Liver (tissue), 9 donors: ENCODE results near the gene SARM1. TPM values are rescaled to one million over a fixed set of nuclear protein-coding genes. Genes with fewer than 3 reads are reported as not detected.

Experiments used
- DNase-seq: peaks from one replicate; pipeline ENCODE4 v3.0.0-alpha.2; 2017; ENCODE audit warnings: low spot score
- H3K27ac ChIP-seq, 2 donors: one replicate each; pipeline ENCODE4 v1.7.0; 2013; ENCODE audit warnings: inconsistent platforms in 2 of 2, low read length in 2 of 2, control low read depth in 1 of 2, low read depth in 1 of 2, mild to moderate bottlenecking in 1 of 2
- H3K27me3 ChIP-seq, 4 donors: one replicate each; pipeline versions ENCODE4 v1.6.1 to v1.7.0; 2013; ENCODE audit warnings: low read length in 3 of 4, inconsistent platforms in 1 of 4, mild to moderate bottlenecking in 1 of 4, moderate library complexity in 1 of 4; ENCODE audit not compliant: control insufficient read depth in 4 of 4, insufficient read depth in 4 of 4
- H3K36me3 ChIP-seq, 4 donors: one replicate each; pipeline versions ENCODE4 v1.6.1 to v1.7.0; 2013; ENCODE audit warnings: low read length in 3 of 4, mild to moderate bottlenecking in 3 of 4, low read depth in 1 of 4, moderate library complexity in 1 of 4; ENCODE audit not compliant: control insufficient read depth in 4 of 4, insufficient read depth in 3 of 4
- H3K4me1 ChIP-seq, 4 donors: one replicate each; pipeline versions ENCODE4 v1.6.1 to v1.7.0; 2013; ENCODE audit warnings: low read length in 3 of 4, mild to moderate bottlenecking in 3 of 4, moderate library complexity in 1 of 4; ENCODE audit not compliant: control insufficient read depth in 4 of 4, insufficient read depth in 4 of 4
- H3K4me3 ChIP-seq, 3 donors: one replicate each; pipeline versions ENCODE4 v1.6.1 to v1.7.0; 2013; ENCODE audit warnings: low read length in 3 of 3, control low read depth in 1 of 3, low read depth in 1 of 3, mild to moderate bottlenecking in 1 of 3
- H3K9ac ChIP-seq, 2 donors: one replicate each; pipeline ENCODE4 v1.7.0; 2013; ENCODE audit warnings: low read length in 2 of 2, mild to moderate bottlenecking in 2 of 2, moderate library complexity in 2 of 2, control low read depth in 1 of 2, low read depth in 1 of 2
- H3K9me3 ChIP-seq, 4 donors: one replicate each; pipeline versions ENCODE4 v1.6.1 to v1.7.0; 2013; ENCODE audit warnings: low read length in 3 of 4; ENCODE audit not compliant: control insufficient read depth in 4 of 4
- ATF3 ChIP-seq: IDR thresholded peaks from 2 replicates; pipeline ENCODE4 v1.6.1; 2016; ENCODE audit warnings: antibody characterized with exemption
- EGR1 ChIP-seq, 2 donors: IDR thresholded peaks; 2 replicates each; pipeline ENCODE4 v1.6.1; 2016 to 2018; ENCODE audit warnings: antibody characterized with exemption in 2 of 2, low read depth in 2 of 2
- FOXA1 ChIP-seq: IDR thresholded peaks from 2 replicates; pipeline ENCODE4 v1.6.1; 2016; ENCODE audit warnings: antibody characterized with exemption
- FOXA2 ChIP-seq: IDR thresholded peaks from 2 replicates; pipeline ENCODE4 v1.6.1; 2016; ENCODE audit warnings: antibody characterized with exemption
- GABPA ChIP-seq, 2 donors: IDR thresholded peaks in 1 of 2; conservative IDR thresholded peaks in 1 of 2; 2 replicates each; pipeline ENCODE4 v1.6.1; 2016; ENCODE audit warnings: antibody characterized with exemption in 2 of 2, mild to moderate bottlenecking in 1 of 2, moderate library complexity in 1 of 2
- HNF4A ChIP-seq, 2 donors: conservative IDR thresholded peaks; 2 replicates each; pipeline ENCODE4 v1.6.1; 2016; ENCODE audit warnings: antibody characterized with exemption in 2 of 2, mild to moderate bottlenecking in 2 of 2
- HNF4G ChIP-seq: IDR thresholded peaks from 2 replicates; pipeline ENCODE4 v1.6.1; 2016; ENCODE audit warnings: antibody characterized with exemption
- JUND ChIP-seq, 2 donors: IDR thresholded peaks; 2 replicates each; pipeline ENCODE4 v1.6.1; 2016; ENCODE audit warnings: antibody characterized with exemption in 2 of 2
- NR2F2 ChIP-seq: IDR thresholded peaks from 2 replicates; pipeline ENCODE4 v1.6.1; 2016; ENCODE audit warnings: antibody characterized with exemption
- RAD21 ChIP-seq, 2 donors: IDR thresholded peaks; 2 replicates each; pipeline ENCODE4 v1.6.1; 2016; ENCODE audit warnings: antibody characterized with exemption in 2 of 2, mild to moderate bottlenecking in 2 of 2
- RXRA ChIP-seq, 2 donors: IDR thresholded peaks; 2 replicates each; pipeline ENCODE4 v1.6.1; 2017 to 2018; ENCODE audit warnings: antibody characterized with exemption in 2 of 2, mild to moderate bottlenecking in 1 of 2
- SP1 ChIP-seq: IDR thresholded peaks from 2 replicates; pipeline ENCODE4 v1.6.1; 2018; ENCODE audit warnings: antibody characterized with exemption, mild to moderate bottlenecking
- TAF1 ChIP-seq: conservative IDR thresholded peaks from 2 replicates; pipeline ENCODE4 v1.6.1; 2016; ENCODE audit warnings: antibody characterized with exemption, mild to moderate bottlenecking
- YY1 ChIP-seq: IDR thresholded peaks from 2 replicates; pipeline ENCODE4 v1.6.1; 2016; ENCODE audit warnings: antibody characterized with exemption, mild to moderate bottlenecking
- WGBS: extraction: QIAGEN DNeasy Blood & Tissue Kit; methylation state at CpG from one replicate; pipeline ENCODE4 v1.1.7; 2013; 5-methylcytosine and 5-hydroxymethylcytosine counted together
- polyA plus RNA-seq, 2 donors: library from polyadenylated mRNA; stranded (reverse) in 1 of 2; unstranded in 1 of 2; fragments of 200-250 nt in 1 of 2; fragments of >200 nt in 1 of 2; fragmentation: Nextera tagmentation in 1 of 2; extraction: Ambion mirVana in 1 of 2; gene quantifications; one replicate each; pipeline versions ENCODE4 v1.2.1 to v1.2.3, GENCODE V29; 2013 to 2015
- total RNA-seq, 2 donors: library from RNA; depleted of rRNA; stranded (reverse); fragments of >200 nt; gene quantifications; one replicate each; pipeline ENCODE4 v1.2.3, GENCODE V29; 2014
- TF ChIP-seq, protein P1 (sequence below): IDR thresholded peaks from 2 replicates; pipeline ENCODE4 v1.6.1; 2016; ENCODE audit warnings: antibody characterized with exemption
- TF ChIP-seq, protein P2 (sequence below): fragments of 150-350 bp; IDR thresholded peaks from 2 replicates; pipeline ENCODE4 v1.5.1; 2017; ENCODE audit warnings: improper control_type of control experiment, low read depth, low read length; ENCODE audit not compliant: missing input control
- TF ChIP-seq, protein P3 (sequence below): IDR thresholded peaks from 2 replicates; pipeline ENCODE4 v1.6.1; 2016; ENCODE audit warnings: antibody characterized with exemption, mild to moderate bottlenecking
- TF ChIP-seq, protein P4 (sequence below): IDR thresholded peaks from 2 replicates; pipeline ENCODE4 v1.6.1; 2016; ENCODE audit warnings: antibody characterized with exemption
- donor health status: healthy.
- donor health status: healthy.
- donor health status: healthy.
- donor health status: healthy.
- donor health status: healthy.

Gene SARM1
- total and polyA plus RNA-seq, 4 donors = 2.4 to 5.4 (median 5.1) TPM

GRCh38 chr17:28327031-28327607 lies 44.4 kb upstream of the SARM1 start:
- Histone ChIP-seq H3K27ac (no peak overlapping the region), H3K36me3 (peaks cover 0 to 35% (median 13%) of the 10 kb centered on the region in 4 donors)
- WGBS = 93% methylated on average over 9 of the region's 9 CpGs

GRCh38 chr17:28327709-28328108 lies 43.8 kb upstream of the SARM1 start:
- Histone ChIP-seq H3K4me1 (peaks cover 5 to 22% (median 20%) of the 10 kb centered on the region in 4 donors), H3K4me3 (no peak overlapping the region), H3K9me3 (no peaks in the 10 kb centered on the region), H3K9ac (no peak overlapping the region), H3K27me3 (no peaks in the 10 kb centered on the region), H3K27ac (no peak overlapping the region), H3K36me3 (peaks cover 0 to 35% (median 13%) of the 10 kb centered on the region in 4 donors)
- DNase-seq = peak; percentile 1
- 80% methylated on average over 3 of the region's 3 CpGs for WGBS
- no peak for TF ChIP-seq SP1
- no peak for TF ChIP-seq YY1
- TF ChIP-seq TAF1 = no peak
- TF ChIP-seq RXRA (IDR thresholded peaks at IDR 0.05) = no peak
- TF ChIP-seq RAD21 (IDR thresholded peaks at IDR 0.05) = no peak
- no peak for TF ChIP-seq ATF3
- TF ChIP-seq, protein P1, sequence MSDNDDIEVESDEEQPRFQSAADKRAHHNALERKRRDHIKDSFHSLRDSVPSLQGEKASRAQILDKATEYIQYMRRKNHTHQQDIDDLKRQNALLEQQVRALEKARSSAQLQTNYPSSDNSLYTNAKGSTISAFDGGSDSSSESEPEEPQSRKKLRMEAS = no peak
- TF ChIP-seq EGR1 (IDR thresholded peaks at IDR 0.05; ENCODE audit: low read depth in 2 of 2) = no peak
- TF ChIP-seq FOXA2 = no peak
- TF ChIP-seq, protein P2, sequence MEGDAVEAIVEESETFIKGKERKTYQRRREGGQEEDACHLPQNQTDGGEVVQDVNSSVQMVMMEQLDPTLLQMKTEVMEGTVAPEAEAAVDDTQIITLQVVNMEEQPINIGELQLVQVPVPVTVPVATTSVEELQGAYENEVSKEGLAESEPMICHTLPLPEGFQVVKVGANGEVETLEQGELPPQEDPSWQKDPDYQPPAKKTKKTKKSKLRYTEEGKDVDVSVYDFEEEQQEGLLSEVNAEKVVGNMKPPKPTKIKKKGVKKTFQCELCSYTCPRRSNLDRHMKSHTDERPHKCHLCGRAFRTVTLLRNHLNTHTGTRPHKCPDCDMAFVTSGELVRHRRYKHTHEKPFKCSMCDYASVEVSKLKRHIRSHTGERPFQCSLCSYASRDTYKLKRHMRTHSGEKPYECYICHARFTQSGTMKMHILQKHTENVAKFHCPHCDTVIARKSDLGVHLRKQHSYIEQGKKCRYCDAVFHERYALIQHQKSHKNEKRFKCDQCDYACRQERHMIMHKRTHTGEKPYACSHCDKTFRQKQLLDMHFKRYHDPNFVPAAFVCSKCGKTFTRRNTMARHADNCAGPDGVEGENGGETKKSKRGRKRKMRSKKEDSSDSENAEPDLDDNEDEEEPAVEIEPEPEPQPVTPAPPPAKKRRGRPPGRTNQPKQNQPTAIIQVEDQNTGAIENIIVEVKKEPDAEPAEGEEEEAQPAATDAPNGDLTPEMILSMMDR = no peak
- no peak for TF ChIP-seq HNF4G
- TF ChIP-seq, protein P3, sequence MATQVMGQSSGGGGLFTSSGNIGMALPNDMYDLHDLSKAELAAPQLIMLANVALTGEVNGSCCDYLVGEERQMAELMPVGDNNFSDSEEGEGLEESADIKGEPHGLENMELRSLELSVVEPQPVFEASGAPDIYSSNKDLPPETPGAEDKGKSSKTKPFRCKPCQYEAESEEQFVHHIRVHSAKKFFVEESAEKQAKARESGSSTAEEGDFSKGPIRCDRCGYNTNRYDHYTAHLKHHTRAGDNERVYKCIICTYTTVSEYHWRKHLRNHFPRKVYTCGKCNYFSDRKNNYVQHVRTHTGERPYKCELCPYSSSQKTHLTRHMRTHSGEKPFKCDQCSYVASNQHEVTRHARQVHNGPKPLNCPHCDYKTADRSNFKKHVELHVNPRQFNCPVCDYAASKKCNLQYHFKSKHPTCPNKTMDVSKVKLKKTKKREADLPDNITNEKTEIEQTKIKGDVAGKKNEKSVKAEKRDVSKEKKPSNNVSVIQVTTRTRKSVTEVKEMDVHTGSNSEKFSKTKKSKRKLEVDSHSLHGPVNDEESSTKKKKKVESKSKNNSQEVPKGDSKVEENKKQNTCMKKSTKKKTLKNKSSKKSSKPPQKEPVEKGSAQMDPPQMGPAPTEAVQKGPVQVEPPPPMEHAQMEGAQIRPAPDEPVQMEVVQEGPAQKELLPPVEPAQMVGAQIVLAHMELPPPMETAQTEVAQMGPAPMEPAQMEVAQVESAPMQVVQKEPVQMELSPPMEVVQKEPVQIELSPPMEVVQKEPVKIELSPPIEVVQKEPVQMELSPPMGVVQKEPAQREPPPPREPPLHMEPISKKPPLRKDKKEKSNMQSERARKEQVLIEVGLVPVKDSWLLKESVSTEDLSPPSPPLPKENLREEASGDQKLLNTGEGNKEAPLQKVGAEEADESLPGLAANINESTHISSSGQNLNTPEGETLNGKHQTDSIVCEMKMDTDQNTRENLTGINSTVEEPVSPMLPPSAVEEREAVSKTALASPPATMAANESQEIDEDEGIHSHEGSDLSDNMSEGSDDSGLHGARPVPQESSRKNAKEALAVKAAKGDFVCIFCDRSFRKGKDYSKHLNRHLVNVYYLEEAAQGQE = no peak

More at GRCh38 chr17:28327031-28327607, 44.4 kb upstream of the SARM1 start:
- no peak overlapping the region for H3K9ac ChIP-seq
- peak; percentile 17 for DNase-seq
- H3K4me3 ChIP-seq = no peak overlapping the region
- no peak for TF ChIP-seq YY1
- TF ChIP-seq, protein P1 = no peak
- TF ChIP-seq HNF4G = no peak
- TF ChIP-seq NR2F2 = no peak
- no peak for TF ChIP-seq JUND (IDR thresholded peaks at IDR 0.05)
- no peak for TF ChIP-seq RAD21 (IDR thresholded peaks at IDR 0.05)
- no peak for TF ChIP-seq HNF4A (conservative IDR thresholded peaks at IDR 0.05)
- no peak for TF ChIP-seq GABPA (IDR thresholded peaks at IDR 0.05 in 1 of 2, conservative IDR thresholded peaks at IDR 0.05 in 1 of 2)
- TF ChIP-seq FOXA2 = no peak
- TF ChIP-seq TAF1 = no peak
- TF ChIP-seq FOXA1 = no peak
- TF ChIP-seq, protein P4, sequence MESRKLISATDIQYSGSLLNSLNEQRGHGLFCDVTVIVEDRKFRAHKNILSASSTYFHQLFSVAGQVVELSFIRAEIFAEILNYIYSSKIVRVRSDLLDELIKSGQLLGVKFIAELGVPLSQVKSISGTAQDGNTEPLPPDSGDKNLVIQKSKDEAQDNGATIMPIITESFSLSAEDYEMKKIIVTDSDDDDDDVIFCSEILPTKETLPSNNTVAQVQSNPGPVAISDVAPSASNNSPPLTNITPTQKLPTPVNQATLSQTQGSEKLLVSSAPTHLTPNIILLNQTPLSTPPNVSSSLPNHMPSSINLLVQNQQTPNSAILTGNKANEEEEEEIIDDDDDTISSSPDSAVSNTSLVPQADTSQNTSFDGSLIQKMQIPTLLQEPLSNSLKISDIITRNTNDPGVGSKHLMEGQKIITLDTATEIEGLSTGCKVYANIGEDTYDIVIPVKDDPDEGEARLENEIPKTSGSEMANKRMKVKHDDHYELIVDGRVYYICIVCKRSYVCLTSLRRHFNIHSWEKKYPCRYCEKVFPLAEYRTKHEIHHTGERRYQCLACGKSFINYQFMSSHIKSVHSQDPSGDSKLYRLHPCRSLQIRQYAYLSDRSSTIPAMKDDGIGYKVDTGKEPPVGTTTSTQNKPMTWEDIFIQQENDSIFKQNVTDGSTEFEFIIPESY = no peak
- no peak for TF ChIP-seq EGR1 (IDR thresholded peaks at IDR 0.05; ENCODE audit: low read depth in 2 of 2)
- no peak for TF ChIP-seq RXRA (IDR thresholded peaks at IDR 0.05)
- TF ChIP-seq SP1 = no peak
- TF ChIP-seq, protein P3 = no peak
- H3K4me1 ChIP-seq = peaks cover 6 to 26% (median 23%) of the 10 kb centered on the region in 4 donors
- H3K27me3 ChIP-seq = no peaks in the 10 kb centered on the region
- no peaks in the 10 kb centered on the region for H3K9me3 ChIP-seq
